GM21528 (cell line): ENCODE results near the gene RBMS3.
"Not testable (repeated sequence)": the region's sequence is repeated elsewhere in the genome, so short reads cannot be mapped to it uniquely, and the experiment has no call there.

ENCODE experiments used
- ATAC-seq: cut with Tn5 transposase; IDR thresholded peaks from one replicate; pipeline ENCODE4 v1.9.1; 2021; ENCODE audit warnings: mild to moderate bottlenecking, moderate library complexity; ENCODE audit not compliant: unreplicated experiment, low FRiP score

RBMS3 gene

GRCh38 chr3:29468187-29468586 is 187.3 kb downstream of the RBMS3 start:
- no peak for ATAC-seq

GRCh38 chr3:29473481-29474170 is 192.8 kb downstream of the RBMS3 start:
- not testable (repeated sequence) for ATAC-seq

GRCh38 chr3:29475305-29475840 is 194.5 kb downstream of the RBMS3 start:
- no peak for ATAC-seq

- no peak for ATAC-seq
Measured at GRCh38 chr3:29475854-29476253, 195.0 kb downstream of the RBMS3 start.

- no peak for ATAC-seq
Measured at GRCh38 chr3:29478611-29479010, 197.7 kb downstream of the RBMS3 start.

GRCh38 chr3:29481249-29481648 is 200.4 kb downstream of the RBMS3 start:
- ATAC-seq = no peak

GRCh38 chr3:29481969-29482767 is 201.3 kb downstream of the RBMS3 start:
- no peak for ATAC-seq

- ATAC-seq = no peak
Measured at GRCh38 chr3:29484633-29485032, 203.8 kb downstream of the RBMS3 start.

GRCh38 chr3:29486096-29486495 is 205.2 kb downstream of the RBMS3 start:
- ATAC-seq = no peak

GRCh38 chr3:29486917-29487316 is 206.0 kb downstream of the RBMS3 start:
- ATAC-seq = no peak

- ATAC-seq = no peak
Measured at GRCh38 chr3:29488922-29489321, 208.1 kb downstream of the RBMS3 start.

GRCh38 chr3:29493109-29493508 is 212.2 kb downstream of the RBMS3 start:
- ATAC-seq = no peak

GRCh38 chr3:29494305-29495036 is 213.6 kb downstream of the RBMS3 start:
- ATAC-seq = no peak

GRCh38 chr3:29497282-29497681 is 216.4 kb downstream of the RBMS3 start:
- ATAC-seq = no peak

GRCh38 chr3:29502771-29503170 is 221.9 kb downstream of the RBMS3 start:
- ATAC-seq = no peak

- no peak for ATAC-seq
Measured at GRCh38 chr3:29503314-29503713, 222.4 kb downstream of the RBMS3 start.

GRCh38 chr3:29503958-29504357 is 223.1 kb downstream of the RBMS3 start:
- ATAC-seq = no peak

- no peak for ATAC-seq
Measured at GRCh38 chr3:29506502-29506901, 225.6 kb downstream of the RBMS3 start.

- no peak for ATAC-seq
Measured at GRCh38 chr3:29511701-29512100, 230.8 kb downstream of the RBMS3 start.

GRCh38 chr3:29512641-29513040 is 231.8 kb downstream of the RBMS3 start:
- ATAC-seq = no peak

GRCh38 chr3:29513236-29513635 is 232.4 kb downstream of the RBMS3 start:
- ATAC-seq = no peak
